GM23338 (cell line): ENCODE measurements around the gene DAB2. TPM values are rescaled to one million over a fixed set of nuclear protein-coding genes. Genes with fewer than 3 reads are reported as not detected.

Experiments
- ATAC-seq: fragments of 200-7000 bp; cut with Tn5 transposase; 3 replicates; pipeline ENCODE4 v1.9.1; 2020
- DNase-seq: peaks from one replicate; pipeline ENCODE4 v3.0.0-alpha.2; 2015; ENCODE audit warnings: low spot score
- H2AFZ ChIP-seq: fragments of 200-600 bp; sonication (generic); 2 replicates; pipeline ENCODE4 v1.8.0; 2016; ENCODE audit warnings: antibody characterized with exemption, mild to moderate bottlenecking, moderate library complexity
- H3F3A ChIP-seq: fragments of 200-600 bp; sonication (generic); replicated peaks from 2 replicates; pipeline ENCODE4 v1.8.0; 2017; ENCODE audit warnings: antibody characterized with exemption, mixed run types, low read depth
- H3K27ac ChIP-seq: fragments of 200-600 bp; sonication (generic); 2 replicates; pipeline ENCODE4 v1.6.1; 2016; ENCODE audit warnings: low read depth
- H3K27me3 ChIP-seq: fragments of 200-600 bp; sonication (generic); 2 replicates; pipeline ENCODE4 v1.8.0; 2016; ENCODE audit warnings: mild to moderate bottlenecking, mixed run types, moderate library complexity; ENCODE audit not compliant: insufficient read depth
- H3K36me3 ChIP-seq: fragments of 200-600 bp; sonication (generic); 2 replicates; pipeline ENCODE4 v1.8.0; 2016; ENCODE audit warnings: mild to moderate bottlenecking; ENCODE audit not compliant: insufficient read depth
- H3K4me1 ChIP-seq: fragments of 200-600 bp; sonication (generic); 2 replicates; pipeline ENCODE4 v1.8.0; 2016; ENCODE audit warnings: mild to moderate bottlenecking, moderate library complexity; ENCODE audit not compliant: insufficient read depth
- H3K4me2 ChIP-seq: fragments of 200-600 bp; sonication (generic); 2 replicates; pipeline ENCODE4 v1.7.1; 2017; ENCODE audit warnings: mixed run types
- H3K4me3 ChIP-seq: fragments of 200-600 bp; sonication (generic); 2 replicates; pipeline ENCODE4 v1.6.1; 2016; ENCODE audit warnings: mixed run types
- H3K79me2 ChIP-seq: fragments of 200-600 bp; sonication (generic); replicated peaks from 2 replicates; pipeline ENCODE4 v1.8.0; 2017; ENCODE audit warnings: mild to moderate bottlenecking; ENCODE audit not compliant: insufficient read depth
- H3K9me2 ChIP-seq: fragments of 200-600 bp; sonication (generic); 2 replicates; pipeline ENCODE4 v1.8.0; 2017; ENCODE audit not compliant: insufficient read depth
- H4K20me1 ChIP-seq: fragments of 200-600 bp; sonication (generic); replicated peaks from 2 replicates; pipeline ENCODE4 v1.8.0; 2017; ENCODE audit warnings: mild to moderate bottlenecking; ENCODE audit not compliant: insufficient read depth
- H3K27ac Mint-ChIP-seq: 2 replicates; pipeline ENCODE4 v1.8.0; 2020; ENCODE audit warnings: inconsistent platforms, mild to moderate bottlenecking, moderate library complexity, mixed read lengths
- H3K27me3 Mint-ChIP-seq: 3 replicates; pipeline ENCODE4 v1.8.0; 2022; ENCODE audit warnings: low read depth, mild to moderate bottlenecking, moderate library complexity, mixed read lengths, inconsistent platforms; ENCODE audit not compliant: insufficient read depth, poor library complexity
- H3K36me3 Mint-ChIP-seq: 3 replicates; pipeline ENCODE4 v1.8.0; 2021; ENCODE audit warnings: low read depth, mild to moderate bottlenecking, inconsistent platforms, moderate library complexity, mixed read lengths
- H3K4me1 Mint-ChIP-seq: 3 replicates; pipeline ENCODE4 v1.8.0; 2020; ENCODE audit warnings: mild to moderate bottlenecking, inconsistent platforms, mixed read lengths
- H3K4me3 Mint-ChIP-seq: 3 replicates; pipeline ENCODE4 v1.8.0; 2021; ENCODE audit warnings: moderate library complexity, mild to moderate bottlenecking, inconsistent platforms, mixed read lengths
- H3K9me3 Mint-ChIP-seq: 3 replicates; pipeline ENCODE4 v1.8.0; 2020; ENCODE audit warnings: moderate library complexity, mild to moderate bottlenecking, inconsistent platforms, mixed read lengths
- CREB1 ChIP-seq: fragments of 250-450 bp; sonication (Bioruptor Pico); IDR thresholded peaks from 2 replicates; pipeline ENCODE4 v1.5.0; 2020; ENCODE audit warnings: low read depth, mild to moderate bottlenecking, moderate library complexity
- CTCF ChIP-seq, 2 experiments: fragments of 200-600 bp in 1 of 2; sonication (generic) in 1 of 2; conservative IDR thresholded peaks; 2 replicates each; pipeline versions ENCODE4 v1.5.1 to v1.6.1; 2016 to 2017; ENCODE audit warnings: antibody characterized with exemption in 2 of 2, low read depth in 2 of 2, mild to moderate bottlenecking in 2 of 2, moderate library complexity in 1 of 2
- EZH2 ChIP-seq: fragments of 200-600 bp; sonication (generic); IDR thresholded peaks from one replicate; pipeline ENCODE4 v1.8.0; 2017; ENCODE audit warnings: antibody characterized with exemption, mild to moderate bottlenecking, low read depth; ENCODE audit not compliant: unreplicated experiment
- EZH2phosphoT487 ChIP-seq: fragments of 200-600 bp; sonication (generic); IDR thresholded peaks from one replicate; pipeline ENCODE4 v1.8.1; 2018; ENCODE audit warnings: antibody characterized with exemption; ENCODE audit not compliant: unreplicated experiment
- JUNB ChIP-seq: IDR thresholded peaks from one replicate; pipeline ENCODE4 v1.6.1; 2016; ENCODE audit warnings: antibody characterized with exemption; ENCODE audit not compliant: unreplicated experiment
- NANOG ChIP-seq: IDR thresholded peaks from 2 replicates; pipeline ENCODE4 v1.6.1; 2016; ENCODE audit warnings: antibody characterized with exemption, borderline replicate concordance
- POLR2AphosphoS5 ChIP-seq: IDR thresholded peaks from 2 replicates; pipeline ENCODE4 v1.6.1; 2016; ENCODE audit warnings: antibody characterized with exemption, low read depth
- STAT1 ChIP-seq: IDR thresholded peaks from one replicate; pipeline ENCODE4 v1.6.1; 2016; ENCODE audit warnings: antibody characterized with exemption; ENCODE audit not compliant: unreplicated experiment
- ZNF331 ChIP-seq: fragments of 250-450 bp; sonication (Bioruptor Pico); IDR thresholded peaks from 2 replicates; pipeline ENCODE4 v1.5.0; 2020; ENCODE audit warnings: low read depth, mild to moderate bottlenecking, moderate library complexity
- ZNF462 ChIP-seq: fragments of 250-450 bp; sonication (Bioruptor Pico); IDR thresholded peaks from 2 replicates; pipeline ENCODE4 v1.5.0; 2020; ENCODE audit warnings: mild to moderate bottlenecking, moderate library complexity
- polyA plus RNA-seq: library from polyadenylated mRNA; unstranded; fragments of >200 nt; fragmentation: Nextera tagmentation; extraction: Ambion mirVana; gene quantifications from 2 replicates; pipeline ENCODE4 v1.2.1, GENCODE V29; 2016
- total RNA-seq: library from RNA; depleted of rRNA; stranded (reverse); fragments of >200 nt; shearing (Covaris generic); gene quantifications from 2 replicates; pipeline ENCODE4 v1.2.3, GENCODE V29; 2014
- TF ChIP-seq, protein P1 (sequence below): IDR thresholded peaks from one replicate; pipeline ENCODE4 v1.6.1; 2018; ENCODE audit warnings: antibody characterized with exemption; ENCODE audit not compliant: unreplicated experiment

DAB2 gene
- total and polyA plus RNA-seq, 2 experiments from 2014 or later = 6.4 to 8.4 TPM

GRCh38 chr5:39443911-39444310, 19.1 kb upstream of the DAB2 start:
- no peaks in the 10 kb centered on the region for H3K27me3 ChIP-seq
- H3K4me1 Mint-ChIP-seq = peaks cover 4% of the 10 kb centered on the region; the same call in 2 of the 3 replicates
- H3K4me3 Mint-ChIP-seq = no peak overlapping the region
- no peaks in the 10 kb centered on the region for H3F3A ChIP-seq
- no peaks in the 10 kb centered on the region for H3K36me3 ChIP-seq
- H3K27ac Mint-ChIP-seq = no peak overlapping the region
- H3K36me3 Mint-ChIP-seq = no peaks in the 10 kb centered on the region
- no peak overlapping the region for H2AFZ ChIP-seq
- no peaks in the 10 kb centered on the region for H3K9me3 Mint-ChIP-seq
- H4K20me1 ChIP-seq = no peaks in the 10 kb centered on the region
- H3K27me3 Mint-ChIP-seq = no peaks in the 10 kb centered on the region
- H3K79me2 ChIP-seq = no peaks in the 10 kb centered on the region
- no peak overlapping the region for H3K4me2 ChIP-seq
- peaks cover 4% of the 10 kb centered on the region; the same call in 1 of the 2 replicates for H3K4me1 ChIP-seq
- no peak for ATAC-seq
- H3K4me3 ChIP-seq = no peak overlapping the region
- TF ChIP-seq JUNB (no peak), ZNF462 (CRISPR knock-in tag) (no peak), EZH2phosphoT487 (no peak), POLR2AphosphoS5 (no peak), ZNF331 (CRISPR knock-in tag) (no peak), EZH2 (no peak), CREB1 (CRISPR knock-in tag) (no peak), NANOG (no peak), STAT1 (no peak), CTCF (conservative IDR thresholded peaks at IDR 0.05; ENCODE audit: low read depth in 2 of 2) (no peak)
- TF ChIP-seq, protein P1, sequence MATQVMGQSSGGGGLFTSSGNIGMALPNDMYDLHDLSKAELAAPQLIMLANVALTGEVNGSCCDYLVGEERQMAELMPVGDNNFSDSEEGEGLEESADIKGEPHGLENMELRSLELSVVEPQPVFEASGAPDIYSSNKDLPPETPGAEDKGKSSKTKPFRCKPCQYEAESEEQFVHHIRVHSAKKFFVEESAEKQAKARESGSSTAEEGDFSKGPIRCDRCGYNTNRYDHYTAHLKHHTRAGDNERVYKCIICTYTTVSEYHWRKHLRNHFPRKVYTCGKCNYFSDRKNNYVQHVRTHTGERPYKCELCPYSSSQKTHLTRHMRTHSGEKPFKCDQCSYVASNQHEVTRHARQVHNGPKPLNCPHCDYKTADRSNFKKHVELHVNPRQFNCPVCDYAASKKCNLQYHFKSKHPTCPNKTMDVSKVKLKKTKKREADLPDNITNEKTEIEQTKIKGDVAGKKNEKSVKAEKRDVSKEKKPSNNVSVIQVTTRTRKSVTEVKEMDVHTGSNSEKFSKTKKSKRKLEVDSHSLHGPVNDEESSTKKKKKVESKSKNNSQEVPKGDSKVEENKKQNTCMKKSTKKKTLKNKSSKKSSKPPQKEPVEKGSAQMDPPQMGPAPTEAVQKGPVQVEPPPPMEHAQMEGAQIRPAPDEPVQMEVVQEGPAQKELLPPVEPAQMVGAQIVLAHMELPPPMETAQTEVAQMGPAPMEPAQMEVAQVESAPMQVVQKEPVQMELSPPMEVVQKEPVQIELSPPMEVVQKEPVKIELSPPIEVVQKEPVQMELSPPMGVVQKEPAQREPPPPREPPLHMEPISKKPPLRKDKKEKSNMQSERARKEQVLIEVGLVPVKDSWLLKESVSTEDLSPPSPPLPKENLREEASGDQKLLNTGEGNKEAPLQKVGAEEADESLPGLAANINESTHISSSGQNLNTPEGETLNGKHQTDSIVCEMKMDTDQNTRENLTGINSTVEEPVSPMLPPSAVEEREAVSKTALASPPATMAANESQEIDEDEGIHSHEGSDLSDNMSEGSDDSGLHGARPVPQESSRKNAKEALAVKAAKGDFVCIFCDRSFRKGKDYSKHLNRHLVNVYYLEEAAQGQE = no peak
- H3K27ac ChIP-seq = no peak overlapping the region
- H3K9me2 ChIP-seq = no peaks in the 10 kb centered on the region
- no peak for DNase-seq
